Ishikawa (cell line): ENCODE measurements around the gene NR5A2.

Experiments used
- CEBPB ChIP-seq: IDR thresholded peaks from 2 replicates; pipeline ENCODE4 v1.6.1; 2012
- CREB1 ChIP-seq: IDR thresholded peaks from 2 replicates; pipeline ENCODE4 v1.6.1; 2012; ENCODE audit warnings: low read depth
- EGR1 ChIP-seq: IDR thresholded peaks from 2 replicates; pipeline ENCODE4 v1.6.1; 2012
- EP300 ChIP-seq: IDR thresholded peaks from 2 replicates; pipeline ENCODE4 v1.6.1; 2012; ENCODE audit warnings: borderline replicate concordance
- FOXM1 ChIP-seq: IDR thresholded peaks from 2 replicates; pipeline ENCODE4 v1.6.1; 2012; ENCODE audit warnings: low read depth, borderline replicate concordance
- MAX ChIP-seq: IDR thresholded peaks from 2 replicates; pipeline ENCODE4 v1.6.1; 2012
- NFIC ChIP-seq: IDR thresholded peaks from 2 replicates; pipeline ENCODE4 v1.6.1; 2012
- RAD21 ChIP-seq: IDR thresholded peaks from 2 replicates; pipeline ENCODE4 v1.6.1; 2012; ENCODE audit warnings: low read depth
- REST ChIP-seq: IDR thresholded peaks from 2 replicates; pipeline ENCODE4 v1.6.1; 2012; ENCODE audit warnings: low read depth, mild to moderate bottlenecking
- TAF1 ChIP-seq: IDR thresholded peaks from 2 replicates; pipeline ENCODE4 v1.6.1; 2012; ENCODE audit warnings: low read depth, mild to moderate bottlenecking
- TCF12 ChIP-seq: IDR thresholded peaks from 2 replicates; pipeline ENCODE4 v1.6.1; 2012; ENCODE audit warnings: low read depth
- TEAD4 ChIP-seq: IDR thresholded peaks from 2 replicates; pipeline ENCODE4 v1.6.1; 2012
- USF1 ChIP-seq: IDR thresholded peaks from 2 replicates; pipeline ENCODE4 v1.6.1; 2012
- YY1 ChIP-seq: IDR thresholded peaks from 2 replicates; pipeline ENCODE4 v1.6.1; 2012; ENCODE audit warnings: low read depth
- ZBTB7A ChIP-seq: IDR thresholded peaks from 2 replicates; pipeline ENCODE4 v1.6.1; 2012; ENCODE audit warnings: low read depth

NR5A2 gene

GRCh38 chr1:200163911-200164310 is 136.4 kb downstream of the NR5A2 start:
- TF ChIP-seq TAF1, result no peak
- TF ChIP-seq EGR1, result no peak
- TF ChIP-seq USF1, result no peak
- no peak for TF ChIP-seq CEBPB
- TF ChIP-seq RAD21, result no peak
- TF ChIP-seq MAX, result no peak
- no peak for TF ChIP-seq TCF12

- TF ChIP-seq FOXM1, result no peak
- TF ChIP-seq CREB1, result no peak
- no peak for TF ChIP-seq NFIC
- no peak for TF ChIP-seq USF1
- TF ChIP-seq EP300, result no peak
- no peak for TF ChIP-seq CEBPB
- TF ChIP-seq TEAD4, result no peak
- no peak for TF ChIP-seq TCF12
- TF ChIP-seq REST, result no peak
- TF ChIP-seq TAF1, result no peak
- TF ChIP-seq EGR1, result no peak
- no peak for TF ChIP-seq YY1
- TF ChIP-seq MAX, result no peak
- no peak for TF ChIP-seq RAD21
- no peak for TF ChIP-seq ZBTB7A
These were observed 138.1 kb downstream of the NR5A2 start for GRCh38 chr1:200165493-200166220.

- TF ChIP-seq REST (no peak), ZBTB7A (no peak), MAX (no peak), CREB1 (no peak), TCF12 (no peak), CEBPB (no peak), TEAD4 (no peak), FOXM1 (no peak), EGR1 (no peak), TAF1 (no peak), YY1 (no peak), USF1 (no peak), NFIC (no peak)
These were observed 138.9 kb downstream of the NR5A2 start for GRCh38 chr1:200166411-200166810.

- no peak for TF ChIP-seq YY1
- no peak for TF ChIP-seq CEBPB
- no peak for TF ChIP-seq RAD21
- TF ChIP-seq EP300, result no peak
- TF ChIP-seq USF1, result no peak
- TF ChIP-seq TEAD4, result no peak
- TF ChIP-seq EGR1, result no peak
- TF ChIP-seq REST, result no peak
- no peak for TF ChIP-seq FOXM1
- TF ChIP-seq ZBTB7A, result no peak
- no peak for TF ChIP-seq TAF1
- no peak for TF ChIP-seq TCF12
- no peak for TF ChIP-seq CREB1
These were observed 141.4 kb downstream of the NR5A2 start for GRCh38 chr1:200168926-200169325.
